Chondrocyte (in vitro differentiated cells): ENCODE measurements around the gene GAL. TPM values are rescaled to one million over a fixed set of nuclear protein-coding genes. Genes with fewer than 3 reads are reported as not detected.

Experiments
- DNase-seq: peaks from one replicate; pipeline ENCODE4 v3.0.0; 2021; ENCODE audit warnings: mixed read lengths, low spot score
- H3K27ac Mint-ChIP-seq: one replicate; pipeline ENCODE4 v1.8.0; 2021; ENCODE audit warnings: mild to moderate bottlenecking, moderate library complexity, mixed read lengths; ENCODE audit not compliant: unreplicated experiment
- H3K27me3 Mint-ChIP-seq: 2 replicates; pipeline ENCODE4 v1.8.0; 2021; ENCODE audit warnings: low read depth, mixed read lengths
- H3K36me3 Mint-ChIP-seq: 2 replicates; pipeline ENCODE4 v1.8.0; 2021; ENCODE audit warnings: low read depth, mixed read lengths
- H3K4me1 Mint-ChIP-seq: 2 replicates; pipeline ENCODE4 v1.8.0; 2021; ENCODE audit warnings: low read depth, mild to moderate bottlenecking, mixed read lengths
- H3K4me3 Mint-ChIP-seq: one replicate; pipeline ENCODE4 v1.8.0; 2021; ENCODE audit warnings: mild to moderate bottlenecking, moderate library complexity, mixed read lengths; ENCODE audit not compliant: unreplicated experiment
- H3K9me3 Mint-ChIP-seq: 2 replicates; pipeline ENCODE4 v1.8.0; 2021; ENCODE audit warnings: low read depth, mixed read lengths
- total RNA-seq: library from RNA; stranded (reverse); gene quantifications from 3 replicates; pipeline ENCODE4 v1.2.1, GENCODE V29; 2021
- TF ChIP-seq, protein P1 (sequence below): fragments of 200-600 bp; sonication (generic); IDR thresholded peaks from 2 replicates; pipeline ENCODE4 v1.5.0; 2021; ENCODE audit warnings: antibody characterized with exemption, mild to moderate bottlenecking, moderate library complexity

GAL gene
- total RNA-seq, 1 donor from 2014 or later, result 0.90 TPM

GRCh38 chr11:68693484-68693882 lies 9.1 kb downstream of the GAL start:
- TF ChIP-seq, protein P1, sequence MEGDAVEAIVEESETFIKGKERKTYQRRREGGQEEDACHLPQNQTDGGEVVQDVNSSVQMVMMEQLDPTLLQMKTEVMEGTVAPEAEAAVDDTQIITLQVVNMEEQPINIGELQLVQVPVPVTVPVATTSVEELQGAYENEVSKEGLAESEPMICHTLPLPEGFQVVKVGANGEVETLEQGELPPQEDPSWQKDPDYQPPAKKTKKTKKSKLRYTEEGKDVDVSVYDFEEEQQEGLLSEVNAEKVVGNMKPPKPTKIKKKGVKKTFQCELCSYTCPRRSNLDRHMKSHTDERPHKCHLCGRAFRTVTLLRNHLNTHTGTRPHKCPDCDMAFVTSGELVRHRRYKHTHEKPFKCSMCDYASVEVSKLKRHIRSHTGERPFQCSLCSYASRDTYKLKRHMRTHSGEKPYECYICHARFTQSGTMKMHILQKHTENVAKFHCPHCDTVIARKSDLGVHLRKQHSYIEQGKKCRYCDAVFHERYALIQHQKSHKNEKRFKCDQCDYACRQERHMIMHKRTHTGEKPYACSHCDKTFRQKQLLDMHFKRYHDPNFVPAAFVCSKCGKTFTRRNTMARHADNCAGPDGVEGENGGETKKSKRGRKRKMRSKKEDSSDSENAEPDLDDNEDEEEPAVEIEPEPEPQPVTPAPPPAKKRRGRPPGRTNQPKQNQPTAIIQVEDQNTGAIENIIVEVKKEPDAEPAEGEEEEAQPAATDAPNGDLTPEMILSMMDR, result no peak
- no peak for DNase-seq
- H3K9me3 Mint-ChIP-seq, result peaks cover 9% of the 10 kb centered on the region
- H3K27ac Mint-ChIP-seq, result no peak overlapping the region
- peaks cover 63% of the 10 kb centered on the region for H3K27me3 Mint-ChIP-seq
- H3K4me1 Mint-ChIP-seq, result no peaks in the 10 kb centered on the region
- peaks cover 4% of the 10 kb centered on the region for H3K36me3 Mint-ChIP-seq
- no peak overlapping the region for H3K4me3 Mint-ChIP-seq

DNA sequence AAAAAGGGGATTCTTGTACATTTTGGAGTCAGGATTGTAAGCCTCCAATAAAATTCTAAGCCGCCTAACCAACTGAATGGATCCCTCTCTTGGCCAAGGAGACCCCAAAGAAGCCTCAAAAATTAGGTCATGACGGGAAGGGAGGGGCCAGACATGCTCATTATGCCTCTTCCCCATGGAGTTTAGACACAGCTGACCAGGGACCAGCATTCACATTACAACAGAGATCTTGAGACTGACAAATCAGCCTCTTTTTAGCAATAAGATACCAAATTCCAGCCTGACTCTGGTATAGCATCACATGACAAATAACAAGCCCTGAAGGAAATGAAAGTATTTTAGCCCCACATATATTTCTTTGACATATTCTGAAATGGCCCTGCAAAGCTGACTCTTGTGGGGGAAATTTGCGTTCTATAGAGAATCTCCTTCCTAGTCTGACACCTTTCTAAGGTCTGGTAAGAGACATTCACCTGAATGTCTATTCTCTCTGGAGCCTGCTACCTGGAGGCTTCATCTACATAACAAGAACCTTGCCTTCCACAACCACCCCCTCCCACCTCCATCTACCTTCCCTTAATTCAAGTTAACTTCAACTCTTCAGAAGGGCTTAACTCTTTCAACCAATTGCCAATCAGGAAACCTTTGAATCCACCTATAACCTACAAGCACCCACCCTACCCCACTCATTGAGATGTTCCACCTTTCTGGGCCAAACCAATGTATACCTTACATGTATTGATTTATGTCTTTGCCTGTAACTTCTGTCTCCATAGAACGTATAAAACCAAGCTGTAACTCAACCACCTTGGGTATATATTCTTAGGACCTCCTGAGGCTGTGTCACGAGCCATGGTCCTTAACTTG lies 10.3 kb downstream of the GAL start:
- Mint-ChIP-seq H3K27ac (no peak overlapping the region), H3K27me3 (peaks cover 52% of the 10 kb centered on the region), H3K9me3 (peaks cover 10% of the 10 kb centered on the region), H3K4me1 (no peaks in the 10 kb centered on the region), H3K4me3 (no peak overlapping the region), H3K36me3 (peaks cover 2% of the 10 kb centered on the region)
- no peak for DNase-seq
- TF ChIP-seq, protein P1, result no peak

DNA sequence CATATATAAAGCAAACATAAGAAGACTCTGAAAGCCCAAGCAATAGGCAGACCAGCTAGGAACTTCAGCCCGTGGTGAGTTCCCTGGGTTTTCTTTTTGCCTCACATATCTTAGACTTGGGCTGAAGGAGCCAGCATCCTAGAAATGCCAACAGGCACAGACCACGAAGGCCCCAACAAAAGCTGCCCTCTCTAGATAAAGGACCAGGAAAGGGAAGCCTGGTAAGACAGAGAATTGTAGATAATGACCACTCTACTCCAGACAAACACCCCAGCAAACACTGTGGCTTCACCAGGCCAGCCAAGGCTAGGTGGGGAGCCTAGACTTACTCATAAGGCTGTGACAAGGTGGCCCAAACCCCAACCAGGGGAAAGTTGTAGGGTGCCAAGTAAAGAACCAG lies 11.2 kb downstream of the GAL start:
- TF ChIP-seq, protein P1, result no peak
- Mint-ChIP-seq H3K4me3 (no peak overlapping the region), H3K36me3 (peaks cover 2% of the 10 kb centered on the region), H3K27me3 (peaks cover 45% of the 10 kb centered on the region), H3K9me3 (peaks cover 11% of the 10 kb centered on the region), H3K4me1 (no peaks in the 10 kb centered on the region), H3K27ac (no peak overlapping the region)
- DNase-seq, result no peak

DNA sequence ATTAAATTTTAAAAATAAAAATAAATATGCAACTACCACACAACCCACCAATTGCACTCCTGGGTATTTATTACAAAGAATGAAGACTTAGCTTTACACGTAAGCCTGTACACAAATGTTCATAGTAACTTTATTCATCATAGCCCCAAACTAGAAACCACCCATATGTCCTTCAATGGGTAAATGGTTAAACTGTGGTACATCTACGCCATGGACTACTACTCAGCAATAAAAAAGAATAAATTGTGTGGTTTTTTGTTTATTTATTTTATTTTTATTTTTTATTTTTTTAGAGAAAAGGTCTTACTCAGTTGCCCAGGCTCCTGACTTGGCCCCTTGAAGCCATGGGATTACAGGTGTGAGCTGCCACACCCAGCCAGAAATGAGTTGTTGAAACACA lies 14.6 kb downstream of the GAL start:
- Mint-ChIP-seq H3K27ac (no peak overlapping the region), H3K4me3 (no peak overlapping the region), H3K4me1 (no peaks in the 10 kb centered on the region), H3K9me3 (peaks cover 11% of the 10 kb centered on the region), H3K27me3 (peaks cover 49% of the 10 kb centered on the region), H3K36me3 (peaks cover 2% of the 10 kb centered on the region)
- DNase-seq, result no peak
- TF ChIP-seq, protein P1, result no peak

- H3K27ac Mint-ChIP-seq, result no peak overlapping the region
Measured at GRCh38 chr11:68704887-68705286, 20.5 kb downstream of the GAL start.

More at GRCh38 chr11:68704887-68705286, 20.5 kb downstream of the GAL start:
- Mint-ChIP-seq H3K4me1 (no peaks in the 10 kb centered on the region), H3K9me3 (no peaks in the 10 kb centered on the region), H3K4me3 (no peak overlapping the region), H3K27me3 (peaks cover 43% of the 10 kb centered on the region), H3K36me3 (no peaks in the 10 kb centered on the region)
- TF ChIP-seq, protein P1, result peak; percentile 24
- DNase-seq, result no peak
